ENCODE results near the gene SGMS1. TPM values are rescaled to one million over a fixed set of nuclear protein-coding genes. Genes with fewer than 3 reads are reported as not detected.
"Not testable (repeated sequence)": the region's sequence is repeated elsewhere in the genome, so short reads cannot be mapped to it uniquely, and the experiment has no call there.

The SGMS1 gene
- total RNA-seq, 1 donor from 2014 or later, result 43.5 TPM

- no peak for DNase-seq (ENCODE audit: low read depth)
These were observed 352.0 kb downstream of the SGMS1 start for GRCh38 chr10:50271564-50272250.

GRCh38 chr10:50267877-50268276, 355.9 kb downstream of the SGMS1 start:
- DNase-seq (ENCODE audit: low read depth), result not testable (repeated sequence)

- DNase-seq (ENCODE audit: low read depth), result not testable (repeated sequence)
These were observed 361.1 kb downstream of the SGMS1 start for GRCh38 chr10:50262625-50263024.

GRCh38 chr10:50260791-50261281, 362.9 kb downstream of the SGMS1 start:
- DNase-seq (ENCODE audit: low read depth), result peak; percentile 4

Other genes with a start within 250 kb of the SGMS1 start
- gene ASAH2B, start 116.0 kb upstream of the SGMS1 start, total RNA-seq, result 3.3 and 6.1 TPM in 2 replicates